GM12891 (cell line): ENCODE data around the gene FRA10AC1.

Source experiments
- PAX5 ChIP-seq: IDR thresholded peaks from 2 replicates; pipeline ENCODE4 v1.6.1; 2011; ENCODE audit warnings: low read length, moderate library complexity, mild to moderate bottlenecking; ENCODE audit not compliant: insufficient read depth, severe bottlenecking
- POLR2A ChIP-seq: IDR thresholded peaks from 2 replicates; pipeline ENCODE4 v1.6.1; 2011; ENCODE audit warnings: low read depth, low read length, control low read depth
- POLR2AphosphoS5 ChIP-seq: IDR thresholded peaks from 2 replicates; pipeline ENCODE4 v1.6.1; 2011; ENCODE audit warnings: low read depth, low read length, control low read depth
- POU2F2 ChIP-seq: IDR thresholded peaks from 2 replicates; pipeline ENCODE4 v1.6.1; 2011; ENCODE audit warnings: low read depth, mild to moderate bottlenecking, control low read depth, low read length, moderate library complexity
- SPI1 ChIP-seq: IDR thresholded peaks from 2 replicates; pipeline ENCODE4 v1.6.1; 2011; ENCODE audit warnings: low read depth, low read length, control low read depth
- TAF1 ChIP-seq: IDR thresholded peaks from 2 replicates; pipeline ENCODE4 v1.6.1; 2011; ENCODE audit warnings: low read depth, low read length, control low read depth

- TF ChIP-seq POLR2A: no peak
- no peak for TF ChIP-seq PAX5
- TF ChIP-seq POU2F2: no peak
- no peak for TF ChIP-seq POLR2AphosphoS5
- TF ChIP-seq TAF1: no peak
- no peak for TF ChIP-seq SPI1
Measured at GRCh38 chr10:93673791-93674190, 28.6 kb downstream of the FRA10AC1 start.
